Measurements from ENCODE around the gene PEX16.
A peak's percentile ranks its signal among the peaks of the same experiment; 100 is the strongest.

PEX16 gene

DNA sequence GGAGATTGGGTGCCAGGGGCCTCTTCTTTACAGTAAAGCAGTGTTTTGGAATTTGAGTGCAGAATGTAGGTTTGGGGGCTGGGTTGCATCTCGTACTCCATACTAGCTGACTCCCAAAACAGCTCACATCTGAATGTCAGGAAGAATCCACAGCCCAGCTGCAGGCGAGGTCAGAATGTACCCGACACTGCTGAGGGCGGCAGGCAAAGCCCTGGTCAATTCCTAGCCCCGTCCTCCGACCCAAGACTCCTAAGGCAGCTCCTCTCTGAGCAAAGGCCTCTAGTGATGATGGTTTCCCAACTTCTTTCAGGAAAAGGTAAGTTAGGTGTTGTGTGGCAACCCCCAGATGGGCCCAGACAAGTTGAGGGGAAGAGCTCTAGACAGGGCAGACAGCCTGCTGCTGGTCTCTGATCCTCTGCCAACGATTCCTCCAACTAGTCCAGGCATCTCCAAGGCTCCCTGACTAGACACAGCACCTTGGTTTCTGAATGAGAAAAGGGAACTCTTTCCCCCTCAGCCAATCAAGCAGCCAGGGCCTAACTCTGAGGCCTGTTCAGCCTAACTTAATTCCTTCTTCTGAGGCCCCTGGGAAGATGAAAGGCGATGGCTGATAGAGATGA lies 13.4 kb upstream of the PEX16 start:
- no peak for DNase-seq

- DNase-seq: peak; percentile 89
Measured at GRCh38 chr11:45930031-45930794, 12.5 kb upstream of the PEX16 start.

DNA sequence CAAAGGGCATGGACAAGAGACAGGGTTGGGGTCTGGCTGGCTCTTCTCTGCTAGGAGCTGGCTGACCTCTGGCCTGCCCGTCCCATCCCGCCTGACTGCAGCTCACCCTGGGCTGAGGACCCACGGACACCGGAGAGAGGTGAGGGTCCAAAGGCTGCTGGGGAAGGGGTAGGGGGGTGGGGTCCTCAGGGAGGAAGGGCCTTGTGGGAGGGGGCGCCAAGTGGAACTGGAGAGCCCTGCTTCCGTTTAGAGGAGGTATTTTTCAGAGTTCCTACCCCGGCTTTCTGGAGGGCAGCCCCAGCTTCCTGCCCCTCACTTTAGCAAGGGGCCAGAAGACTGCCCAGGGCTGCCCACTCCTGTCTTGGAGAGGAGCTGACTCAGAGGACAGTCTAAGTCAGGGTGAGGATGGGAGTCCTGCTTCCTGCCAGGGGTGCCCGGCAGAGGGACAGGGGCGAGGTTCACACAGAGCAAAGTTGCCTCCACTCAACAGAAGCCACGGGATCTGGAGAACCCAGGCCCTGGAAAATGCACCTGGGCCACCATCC lies 11.9 kb upstream of the PEX16 start:
- DNase-seq: no peak

DNA sequence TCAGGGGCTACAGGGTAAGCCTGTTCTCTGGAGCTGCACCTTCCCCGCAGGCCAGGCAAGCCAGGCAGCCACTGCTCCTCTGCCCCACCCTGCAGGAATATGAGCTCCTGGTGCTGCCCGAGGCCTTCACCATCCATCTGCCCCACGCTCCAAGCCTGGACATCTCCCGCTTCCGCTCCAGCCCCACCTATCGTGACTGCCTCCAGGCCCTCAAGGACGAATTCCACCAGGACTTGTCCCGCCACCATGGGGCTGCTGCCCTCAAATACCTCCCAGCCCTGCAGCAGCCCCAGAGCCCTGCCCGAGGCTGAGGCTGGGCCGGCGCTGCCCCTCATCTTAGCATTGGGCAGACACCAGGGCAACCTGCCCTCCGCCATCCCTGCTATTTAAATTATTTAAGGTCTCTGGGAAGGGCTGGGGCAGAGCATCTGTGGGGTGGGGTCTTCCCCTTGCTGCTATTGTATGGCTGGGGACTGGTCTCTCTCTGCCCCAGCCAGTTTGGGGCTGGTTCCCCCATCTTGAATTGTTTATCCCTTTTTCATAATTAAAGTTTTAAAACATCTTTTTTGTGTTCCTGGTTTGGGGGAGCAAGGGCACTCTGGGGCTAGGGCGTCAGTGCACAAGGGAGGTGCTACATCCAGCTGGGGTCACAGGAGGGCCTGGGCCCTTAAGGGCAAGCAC lies 11.0 kb upstream of the PEX16 start:
- no peak for DNase-seq

DNA sequence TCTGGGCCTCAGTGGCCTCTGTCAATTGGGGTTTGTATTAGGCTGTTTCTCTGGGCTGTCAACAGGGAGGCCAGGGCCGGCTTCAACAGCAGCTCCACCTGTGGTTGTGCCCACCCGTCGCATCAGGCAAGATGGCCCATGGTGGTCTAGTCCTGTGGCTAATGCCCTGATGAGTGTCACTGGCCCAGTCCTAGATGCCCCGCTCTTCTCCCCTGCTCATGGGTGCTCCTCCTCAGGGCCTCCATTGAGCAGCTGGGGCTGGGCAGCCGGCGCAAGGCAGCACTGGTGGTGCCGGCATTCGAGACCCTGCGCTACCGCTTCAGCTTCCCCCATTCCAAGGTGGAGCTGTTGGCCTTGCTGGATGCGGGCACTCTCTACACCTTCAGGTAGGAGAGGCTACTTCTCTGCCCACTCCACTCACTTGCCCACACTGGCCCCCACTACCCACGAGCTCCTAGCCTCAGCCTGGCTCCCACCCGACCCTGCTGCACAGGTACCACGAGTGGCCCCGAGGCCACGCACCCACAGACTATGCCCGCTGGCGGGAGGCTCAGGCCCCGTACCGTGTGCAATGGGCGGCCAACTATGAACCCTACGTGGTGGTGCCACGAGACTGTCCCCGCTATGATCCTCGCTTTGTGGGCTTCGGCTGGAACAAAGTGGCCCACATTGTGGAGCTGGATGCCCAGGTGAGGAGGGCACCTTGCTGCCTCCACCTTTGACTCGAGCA lies 10.2 kb upstream of the PEX16 start:
- no peak for DNase-seq

DNA sequence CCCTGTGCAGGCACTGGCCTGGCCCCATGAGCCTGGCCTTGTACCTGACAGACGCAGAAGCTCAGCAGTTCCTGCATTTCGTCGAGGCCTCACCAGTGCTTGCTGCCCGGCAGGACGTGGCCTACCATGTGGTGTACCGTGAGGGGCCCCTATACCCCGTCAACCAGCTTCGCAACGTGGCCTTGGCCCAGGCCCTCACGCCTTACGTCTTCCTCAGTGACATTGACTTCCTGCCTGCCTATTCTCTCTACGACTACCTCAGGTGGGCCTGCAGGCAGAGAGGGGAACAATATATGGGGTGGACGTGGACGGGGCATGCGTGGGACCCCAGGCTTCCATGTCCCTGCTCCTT lies 9.6 kb upstream of the PEX16 start:
- no peak for DNase-seq

- no peak for DNase-seq
Measured at GRCh38 chr11:45926536-45927331, 9.1 kb upstream of the PEX16 start.

- no peak for DNase-seq
Measured at GRCh38 chr11:45926001-45926401, 8.3 kb upstream of the PEX16 start.

- DNase-seq: no peak
Measured at GRCh38 chr11:45925550-45925949, 7.9 kb upstream of the PEX16 start.

DNA sequence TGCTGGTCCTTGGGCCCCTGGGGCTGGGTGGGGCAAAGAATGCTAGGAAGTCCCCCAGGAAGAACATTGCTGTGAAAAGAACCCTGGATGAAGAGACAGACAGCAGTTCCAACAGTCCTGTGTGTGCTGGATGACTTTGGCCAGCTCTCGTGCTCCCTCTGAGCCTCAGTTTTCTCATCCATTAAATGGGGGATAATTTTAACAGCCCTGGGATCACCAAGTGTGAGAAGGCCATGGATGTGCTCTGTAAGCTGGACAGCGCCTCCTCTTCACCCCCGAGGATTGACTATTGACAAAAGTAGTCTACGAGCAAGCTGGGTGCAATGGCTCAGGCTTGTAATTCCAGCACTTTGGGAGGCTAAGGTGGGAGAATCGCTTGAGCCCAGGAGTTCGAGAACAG lies 7.2 kb upstream of the PEX16 start:
- no peak for DNase-seq

DNA sequence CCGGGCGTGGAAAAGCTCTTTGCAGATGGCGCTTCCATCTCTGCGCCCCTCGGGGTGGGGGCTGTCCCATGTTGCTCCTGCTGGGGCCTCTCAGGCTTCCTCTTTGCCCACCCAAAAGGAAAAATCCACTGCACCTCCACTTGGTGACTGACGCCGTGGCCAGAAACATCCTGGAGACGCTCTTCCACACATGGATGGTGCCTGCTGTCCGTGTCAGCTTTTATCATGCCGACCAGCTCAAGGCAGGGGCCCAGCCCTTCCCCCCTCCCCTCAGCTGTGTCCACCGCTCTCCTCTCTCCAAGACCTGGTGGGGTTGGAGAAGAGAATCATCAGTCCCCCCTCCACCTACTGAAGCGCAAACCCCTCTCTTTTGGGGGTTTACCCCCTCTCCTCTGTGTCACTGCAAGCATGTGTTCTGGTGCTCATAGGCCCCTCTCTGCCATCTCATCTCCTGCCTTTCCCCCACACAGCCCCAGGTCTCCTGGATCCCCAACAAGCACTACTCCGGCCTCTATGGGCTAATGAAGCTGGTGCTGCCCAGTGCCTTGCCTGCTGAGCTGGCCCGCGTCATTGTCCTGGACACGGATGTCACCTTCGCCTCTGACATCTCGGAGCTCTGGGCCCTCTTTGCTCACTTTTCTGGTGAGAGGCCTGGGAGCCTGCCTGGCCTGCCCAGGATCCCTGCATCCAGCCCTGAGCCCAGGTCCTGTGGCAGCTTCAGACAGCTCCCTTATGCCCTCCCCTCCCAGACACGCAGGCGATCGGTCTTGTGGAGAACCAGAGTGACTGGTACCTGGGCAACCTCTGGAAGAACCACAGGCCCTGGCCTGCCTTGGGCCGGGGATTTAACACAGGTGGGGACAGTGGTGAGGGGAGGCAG lies 6.6 kb upstream of the PEX16 start:
- no peak for DNase-seq

DNA sequence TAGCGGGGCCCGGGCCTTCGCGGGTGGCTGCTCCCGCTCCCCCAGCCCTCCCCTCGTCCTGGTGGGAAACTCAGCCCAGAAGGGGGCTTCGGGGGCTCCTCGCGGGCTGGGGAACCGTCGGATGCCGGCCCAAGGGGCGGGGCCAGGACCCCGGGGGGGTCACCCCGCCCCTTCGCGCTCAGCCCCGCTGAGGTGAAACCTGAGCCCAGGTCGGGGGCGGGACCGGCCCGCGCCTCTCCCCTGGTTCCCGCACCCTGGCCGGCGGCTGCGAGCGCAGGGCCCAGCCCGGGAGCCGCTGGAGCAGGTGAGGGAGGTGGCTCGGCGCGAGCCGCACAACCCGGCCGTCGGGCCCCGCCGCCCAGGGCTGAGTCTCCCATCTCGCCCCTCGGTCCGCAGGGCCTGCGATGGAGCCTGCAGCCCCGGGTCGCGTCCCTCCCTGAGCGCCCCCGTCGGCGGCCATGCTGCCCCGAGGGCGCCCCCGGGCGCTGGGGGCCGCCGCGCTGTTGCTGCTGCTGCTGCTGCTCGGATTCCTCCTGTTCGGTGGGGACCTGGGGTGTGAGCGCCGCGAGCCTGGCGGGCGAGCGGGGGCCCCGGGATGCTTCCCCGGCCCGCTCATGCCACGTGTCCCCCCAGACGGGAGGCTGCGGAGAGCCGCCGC lies 4.9 kb upstream of the PEX16 start, which contains the start of gene LARGE2:
Gene LARGE2, plus strand, starts transcription at position 232 of the 658 bp plus-strand sequence. Its CDS starts 227 bp downstream, at position 459.
- DNase-seq: peak; percentile 93

- peak; percentile 98 for DNase-seq
Measured at GRCh38 chr11:45921561-45922424, 4.1 kb upstream of the PEX16 start.

DNA sequence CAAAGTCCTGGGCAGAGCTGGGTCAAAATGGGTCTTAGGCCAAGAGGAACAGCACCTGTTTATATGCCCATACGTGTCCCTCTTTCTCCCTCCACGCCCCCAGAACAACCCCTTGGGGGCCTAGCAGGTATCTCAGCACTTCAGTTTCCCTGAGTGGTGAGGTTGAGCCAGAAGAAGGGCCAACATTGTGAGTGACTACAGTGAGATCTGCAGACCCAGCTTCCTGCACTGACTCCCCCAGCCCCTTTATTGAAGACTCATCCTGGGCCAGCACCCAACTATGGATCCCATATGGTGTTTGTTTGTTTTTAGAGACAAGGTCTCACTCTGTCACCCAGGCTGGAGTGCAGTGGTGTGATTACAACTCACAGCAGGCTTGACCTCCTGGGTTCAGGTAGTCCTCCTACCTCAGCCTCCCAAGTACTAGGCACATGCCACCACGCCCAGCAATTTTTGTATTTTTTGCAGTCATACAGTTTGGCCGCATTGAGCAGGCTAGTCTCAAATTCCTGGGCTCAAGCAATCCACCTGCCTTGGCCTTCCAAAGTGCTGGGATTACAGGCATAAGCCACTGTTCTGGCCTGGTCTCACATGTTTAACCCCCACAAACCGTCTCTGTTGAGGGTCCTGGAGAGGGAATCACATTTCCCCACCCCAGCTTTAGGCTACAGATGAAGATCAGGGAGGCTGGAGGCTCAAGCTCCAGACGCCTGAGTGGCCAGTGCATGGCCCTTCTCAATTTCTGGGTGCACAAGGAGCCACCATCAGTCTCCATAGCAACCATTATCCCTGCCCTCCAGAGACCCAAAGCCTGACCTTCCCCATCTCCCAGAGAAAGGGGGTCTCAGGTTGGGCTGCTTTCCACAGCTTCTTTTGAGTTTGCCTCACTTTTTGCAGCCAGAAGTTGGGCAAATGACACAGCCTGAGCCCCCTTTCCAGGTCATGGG lies 3.1 kb upstream of the PEX16 start:
- DNase-seq: no peak

GRCh38 chr11:45919806-45920530 lies 2.3 kb upstream of the PEX16 start:
- no peak for DNase-seq

GRCh38 chr11:45918962-45919675 lies 1.4 kb upstream of the PEX16 start:
- DNase-seq: no peak

DNA sequence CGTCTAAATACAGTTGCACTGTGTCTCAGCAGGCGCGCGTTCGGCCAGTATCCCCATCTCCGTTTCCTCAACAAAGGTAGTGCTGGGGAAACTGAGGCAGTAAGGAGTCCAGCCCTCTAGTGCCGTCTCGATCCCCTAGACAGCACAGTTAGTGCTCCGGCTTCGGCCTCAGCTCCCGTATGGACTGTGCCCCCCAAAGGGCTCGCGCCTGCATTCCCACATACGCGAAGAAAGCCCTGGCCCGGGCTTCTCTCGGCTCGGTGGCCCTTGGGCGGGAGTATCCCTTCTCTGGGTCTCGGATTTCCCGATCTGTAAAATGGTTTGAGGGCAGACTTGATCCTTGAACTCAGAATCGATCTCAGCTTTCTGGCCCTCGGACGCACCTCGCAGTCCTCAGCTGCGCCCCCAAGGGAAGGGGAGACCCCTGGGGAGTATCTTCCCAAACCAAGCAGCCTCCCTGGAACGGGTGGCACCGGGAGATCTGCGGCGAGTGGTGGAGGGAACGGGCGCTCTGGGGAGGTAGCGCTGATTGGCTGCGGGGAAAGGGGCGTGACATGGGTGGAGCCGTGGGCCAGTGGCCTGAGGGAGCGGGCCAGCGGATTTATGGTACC lies 759 bp upstream of the PEX16 start:
- peak; percentile 82 for DNase-seq

Data from NCI-H146 (cell line).